ENCODE measurements around the gene CNTD1. TPM values are rescaled to one million over a fixed set of nuclear protein-coding genes. Genes with fewer than 3 reads are reported as not detected.
"Not testable (repeated sequence)": the region's sequence is repeated elsewhere in the genome, so short reads cannot be mapped to it uniquely, and the experiment has no call there.

CNTD1 gene
- polyA plus RNA-seq, 4 donors: 1.7 to 3.1 (median 2.0) TPM

- no peak for DNase-seq (ENCODE audit: low read depth in 4 of 4, low spot score in 3 of 4)
Observed at GRCh38 chr17:42844761-42845555, 46.3 kb downstream of the CNTD1 start.

- no peak for DNase-seq (ENCODE audit: low read depth in 4 of 4, low spot score in 3 of 4)
Observed at GRCh38 chr17:42845556-42845917, 46.9 kb downstream of the CNTD1 start.

- DNase-seq (ENCODE audit: low read depth in 4 of 4, low spot score in 3 of 4): no peak
Observed at GRCh38 chr17:42845918-42846593, 47.4 kb downstream of the CNTD1 start.

- no peak for DNase-seq (ENCODE audit: low read depth in 4 of 4, low spot score in 3 of 4)
Observed at GRCh38 chr17:42846594-42847280, 48.1 kb downstream of the CNTD1 start.

GRCh38 chr17:42848093-42848492 lies 49.4 kb downstream of the CNTD1 start:
- DNase-seq (ENCODE audit: low read depth in 4 of 4, low spot score in 3 of 4): no peak

GRCh38 chr17:42849031-42849430 lies 50.4 kb downstream of the CNTD1 start:
- no peak for DNase-seq (ENCODE audit: low read depth in 4 of 4, low spot score in 3 of 4)

- DNase-seq (ENCODE audit: low read depth in 4 of 4, low spot score in 3 of 4): no peak
Observed at GRCh38 chr17:42849451-42850181, 51.0 kb downstream of the CNTD1 start.

GRCh38 chr17:42850954-42851353 lies 52.3 kb downstream of the CNTD1 start, which contains the start of gene AOC3:
AOC3 (plus strand) TSS chr17:42851199; CDS start chr17:42851344, 145 bp downstream.
- DNase-seq (ENCODE audit: low read depth in 4 of 4, low spot score in 3 of 4): no peak

- not testable (repeated sequence) for DNase-seq (ENCODE audit: low read depth in 4 of 4, low spot score in 3 of 4)
Observed at GRCh38 chr17:42851371-42852240, 52.9 kb downstream of the CNTD1 start.

GRCh38 chr17:42852351-42852750 lies 53.7 kb downstream of the CNTD1 start:
- no peak for DNase-seq (ENCODE audit: low read depth in 4 of 4, low spot score in 3 of 4)

GRCh38 chr17:42853004-42853403 lies 54.3 kb downstream of the CNTD1 start:
- DNase-seq (ENCODE audit: low read depth in 4 of 4, low spot score in 3 of 4): no peak

- no peak for DNase-seq (ENCODE audit: low read depth in 4 of 4, low spot score in 3 of 4)
Observed at GRCh38 chr17:42853597-42853967, 54.9 kb downstream of the CNTD1 start.

GRCh38 chr17:42853968-42854790 lies 55.5 kb downstream of the CNTD1 start:
- DNase-seq (ENCODE audit: low read depth in 4 of 4, low spot score in 3 of 4): no peak

- no peak for DNase-seq (ENCODE audit: low read depth in 4 of 4, low spot score in 3 of 4)
Observed at GRCh38 chr17:42855048-42855596, 56.5 kb downstream of the CNTD1 start.

GRCh38 chr17:42856093-42856492 lies 57.4 kb downstream of the CNTD1 start:
- not testable (repeated sequence) for DNase-seq (ENCODE audit: low read depth in 4 of 4, low spot score in 3 of 4)

GRCh38 chr17:42856516-42856915 lies 57.9 kb downstream of the CNTD1 start:
- not testable (repeated sequence) for DNase-seq (ENCODE audit: low read depth in 4 of 4, low spot score in 3 of 4)

- DNase-seq (ENCODE audit: low read depth in 4 of 4, low spot score in 3 of 4): no peak
Observed at GRCh38 chr17:42857389-42857788, 58.7 kb downstream of the CNTD1 start.
